OCI-LY1 (cell line): Measurements from ENCODE around the gene FOS.

Experiments used
- H2AFZ ChIP-seq: fragments of 200-600 bp; sonication (generic), shearing (Covaris generic); 2 replicates; pipeline ENCODE4 v1.6.0; 2014; ENCODE audit warnings: antibody characterized with exemption, mild to moderate bottlenecking, low read length
- H3F3A ChIP-seq: fragments of 200-600 bp; sonication (generic), shearing (Covaris generic); 2 replicates; pipeline ENCODE4 v1.6.0; 2014; ENCODE audit warnings: mild to moderate bottlenecking, antibody characterized with exemption, low read length, moderate library complexity; ENCODE audit not compliant: insufficient read depth
- H3K27ac ChIP-seq: fragments of 200-600 bp; sonication (generic); 2 replicates; pipeline ENCODE4 v1.5.1; 2014; ENCODE audit warnings: low read length, mixed run types, mild to moderate bottlenecking, low read depth; ENCODE audit not compliant: poor library complexity, severe bottlenecking
- H3K27me3 ChIP-seq: fragments of 200-600 bp; sonication (generic); 2 replicates; pipeline ENCODE4 v1.6.0; 2014; ENCODE audit warnings: antibody characterized with exemption, mild to moderate bottlenecking, low read length, moderate library complexity; ENCODE audit not compliant: insufficient read depth
- H3K36me3 ChIP-seq: fragments of 200-600 bp; sonication (generic); 2 replicates; pipeline ENCODE4 v1.6.1; 2014; ENCODE audit warnings: mild to moderate bottlenecking, antibody characterized with exemption, low read length, moderate library complexity, mixed read lengths; ENCODE audit not compliant: insufficient read depth
- H3K4me1 ChIP-seq: fragments of 200-600 bp; sonication (generic); 2 replicates; pipeline ENCODE4 v1.5.1; 2014; ENCODE audit warnings: mild to moderate bottlenecking, low read length, moderate library complexity; ENCODE audit not compliant: insufficient read depth, severe bottlenecking
- H3K4me2 ChIP-seq: fragments of 200-600 bp; sonication (generic), shearing (Covaris generic); 2 replicates; pipeline ENCODE4 v1.6.1; 2014; ENCODE audit warnings: low read length
- H3K4me3 ChIP-seq: fragments of 200-600 bp; sonication (generic); 2 replicates; pipeline ENCODE4 v1.5.1; 2014; ENCODE audit warnings: low read length, low read depth, mild to moderate bottlenecking, mixed read lengths; ENCODE audit not compliant: poor library complexity, severe bottlenecking
- H3K79me2 ChIP-seq: fragments of 200-600 bp; shearing (Covaris generic); 2 replicates; pipeline ENCODE4 v1.6.1; 2016; ENCODE audit warnings: mixed run types, low read length, mixed read lengths; ENCODE audit not compliant: insufficient read depth
- H3K9ac ChIP-seq: fragments of 200-600 bp; sonication (generic), shearing (Covaris generic); 2 replicates; pipeline ENCODE4 v1.6.1; 2014; ENCODE audit warnings: mild to moderate bottlenecking, low read length, mixed read lengths
- H3K9me2 ChIP-seq: fragments of 200-600 bp; sonication (generic), shearing (Covaris generic); 2 replicates; pipeline ENCODE4 v1.6.1; 2014; ENCODE audit warnings: low read depth, mild to moderate bottlenecking, low read length, mixed read lengths
- H3K9me3 ChIP-seq: fragments of 200-600 bp; shearing (Covaris generic); 2 replicates; pipeline ENCODE4 v1.6.1; 2014; ENCODE audit warnings: low read length, mixed read lengths
- H4K20me1 ChIP-seq: fragments of 200-600 bp; sonication (generic), shearing (Covaris generic); 2 replicates; pipeline ENCODE4 v1.6.0; 2016; ENCODE audit warnings: mild to moderate bottlenecking, low read length; ENCODE audit not compliant: insufficient read depth
- CTCF ChIP-seq: fragments of 200-600 bp; sonication (generic), shearing (Covaris generic); IDR thresholded peaks from 2 replicates; pipeline ENCODE4 v1.5.1; 2017; ENCODE audit warnings: mild to moderate bottlenecking, antibody characterized with exemption, low read length, moderate library complexity, mixed read lengths
- EZH2 ChIP-seq: fragments of 200-600 bp; sonication (generic), shearing (Covaris generic); IDR thresholded peaks from 2 replicates; pipeline ENCODE4 v1.8.0; 2017; ENCODE audit warnings: borderline replicate concordance, mixed run types, mild to moderate bottlenecking, antibody characterized with exemption, low read length, moderate library complexity, mixed read lengths

Gene FOS

GRCh38 chr14:75236901-75237419, 41.7 kb upstream of the FOS start:
- Histone ChIP-seq H3K27me3 (peaks cover 6% of the 10 kb centered on the region; the same call in 1 of the 2 replicates), H3K4me1 (no peaks in the 10 kb centered on the region), H2AFZ (no peak overlapping the region), H3K36me3 (no peaks in the 10 kb centered on the region), H3K9me2 (no peaks in the 10 kb centered on the region), H3F3A (no peaks in the 10 kb centered on the region), H3K4me3 (no peak overlapping the region), H4K20me1 (no peaks in the 10 kb centered on the region), H3K27ac (no peak overlapping the region), H3K4me2 (no peak overlapping the region), H3K79me2 (no peaks in the 10 kb centered on the region), H3K9ac (no peak overlapping the region), H3K9me3 (no peaks in the 10 kb centered on the region)
- no peak for TF ChIP-seq CTCF
- no peak for TF ChIP-seq EZH2

- Histone ChIP-seq H3K9me2 (no peaks in the 10 kb centered on the region), H2AFZ (no peak overlapping the region), H3F3A (no peaks in the 10 kb centered on the region), H3K79me2 (no peaks in the 10 kb centered on the region), H3K9me3 (no peaks in the 10 kb centered on the region), H3K27me3 (peaks cover 6% of the 10 kb centered on the region; the same call in 1 of the 2 replicates), H3K36me3 (no peaks in the 10 kb centered on the region), H3K9ac (no peak overlapping the region), H4K20me1 (no peaks in the 10 kb centered on the region), H3K4me3 (no peak overlapping the region), H3K4me1 (no peaks in the 10 kb centered on the region), H3K27ac (no peak overlapping the region), H3K4me2 (no peak overlapping the region)
- TF ChIP-seq EZH2 (no peak), CTCF (no peak)
These were observed 39.7 kb upstream of the FOS start for GRCh38 chr14:75238756-75239455.

GRCh38 chr14:75240781-75241180, 37.8 kb upstream of the FOS start:
- H2AFZ ChIP-seq: no peak overlapping the region
- H3F3A ChIP-seq: no peaks in the 10 kb centered on the region
- peaks cover 6% of the 10 kb centered on the region; the same call in 1 of the 2 replicates for H3K27me3 ChIP-seq
- H3K4me2 ChIP-seq: no peak overlapping the region
- TF ChIP-seq CTCF (no peak), EZH2 (no peak)
- no peaks in the 10 kb centered on the region for H3K79me2 ChIP-seq
- no peak overlapping the region for H3K4me3 ChIP-seq
- no peaks in the 10 kb centered on the region for H3K9me2 ChIP-seq
- no peak overlapping the region for H3K27ac ChIP-seq
- H3K9ac ChIP-seq: no peak overlapping the region
- H3K36me3 ChIP-seq: no peaks in the 10 kb centered on the region
- no peaks in the 10 kb centered on the region for H4K20me1 ChIP-seq
- H3K9me3 ChIP-seq: no peaks in the 10 kb centered on the region
- H3K4me1 ChIP-seq: no peaks in the 10 kb centered on the region
